Endothelial cell of umbilical vein (primary cell): Measurements from ENCODE around the gene DAB2.

ENCODE experiments used
- POLR2A ChIP-seq: IDR thresholded peaks from 2 replicates; pipeline ENCODE4 v1.6.1; 2012; ENCODE audit warnings: low read depth, mild to moderate bottlenecking, control low read depth, low read length
- TF ChIP-seq, protein P1 (sequence below), 2 donors: IDR thresholded peaks; 1 replicate in 1 of 2; 2 replicates in 1 of 2; pipeline ENCODE4 v1.5.1; 2011; ENCODE audit warnings: low read length in 2 of 2, mild to moderate bottlenecking in 2 of 2, moderate library complexity in 2 of 2, control low read depth in 1 of 2, inconsistent platforms in 1 of 2, low read depth in 1 of 2; ENCODE audit not compliant: insufficient read depth in 1 of 2; ENCODE audit errors: extremely low read depth in 1 of 2

DNA sequence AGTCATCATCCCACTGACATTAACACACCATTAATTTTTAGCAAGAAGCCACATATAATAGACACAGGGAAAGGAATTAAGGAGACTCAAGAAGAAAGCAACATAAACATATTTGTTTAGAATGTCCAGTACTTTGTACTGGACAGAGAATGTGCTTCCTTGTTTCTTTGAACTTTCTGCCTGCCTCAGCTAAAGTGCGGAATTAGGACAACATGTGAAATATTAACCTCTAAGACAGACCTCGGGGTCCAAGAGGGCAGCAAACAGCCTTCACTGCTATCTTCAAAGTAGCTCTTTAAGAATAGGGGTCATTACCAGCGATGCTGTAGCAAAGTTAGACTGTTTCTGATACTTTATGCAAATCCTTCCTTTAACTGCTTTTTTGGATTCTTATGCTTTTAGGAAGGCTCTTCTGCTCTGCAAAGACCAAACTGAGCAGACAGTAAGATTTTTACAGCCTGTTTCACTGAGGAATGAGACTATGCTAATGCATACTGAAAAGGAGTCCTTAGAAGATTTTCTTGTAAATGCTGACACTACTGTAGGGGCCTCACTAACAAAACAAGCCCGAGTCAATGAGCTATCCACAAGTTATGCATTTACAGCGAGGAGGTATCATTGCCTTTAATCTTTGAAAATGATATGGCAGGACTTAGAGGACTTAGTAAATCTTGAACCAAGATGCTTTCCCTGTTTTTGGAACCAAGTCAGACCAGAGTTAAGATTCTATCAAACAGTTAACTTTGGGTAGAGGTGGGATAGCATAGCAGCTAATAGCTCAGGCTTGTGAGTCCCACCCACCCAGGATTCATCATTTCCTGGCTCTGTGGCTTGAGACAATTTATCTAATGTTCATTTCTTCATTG, 23.8 kb downstream of the DAB2 start:
- TF ChIP-seq, protein P1, sequence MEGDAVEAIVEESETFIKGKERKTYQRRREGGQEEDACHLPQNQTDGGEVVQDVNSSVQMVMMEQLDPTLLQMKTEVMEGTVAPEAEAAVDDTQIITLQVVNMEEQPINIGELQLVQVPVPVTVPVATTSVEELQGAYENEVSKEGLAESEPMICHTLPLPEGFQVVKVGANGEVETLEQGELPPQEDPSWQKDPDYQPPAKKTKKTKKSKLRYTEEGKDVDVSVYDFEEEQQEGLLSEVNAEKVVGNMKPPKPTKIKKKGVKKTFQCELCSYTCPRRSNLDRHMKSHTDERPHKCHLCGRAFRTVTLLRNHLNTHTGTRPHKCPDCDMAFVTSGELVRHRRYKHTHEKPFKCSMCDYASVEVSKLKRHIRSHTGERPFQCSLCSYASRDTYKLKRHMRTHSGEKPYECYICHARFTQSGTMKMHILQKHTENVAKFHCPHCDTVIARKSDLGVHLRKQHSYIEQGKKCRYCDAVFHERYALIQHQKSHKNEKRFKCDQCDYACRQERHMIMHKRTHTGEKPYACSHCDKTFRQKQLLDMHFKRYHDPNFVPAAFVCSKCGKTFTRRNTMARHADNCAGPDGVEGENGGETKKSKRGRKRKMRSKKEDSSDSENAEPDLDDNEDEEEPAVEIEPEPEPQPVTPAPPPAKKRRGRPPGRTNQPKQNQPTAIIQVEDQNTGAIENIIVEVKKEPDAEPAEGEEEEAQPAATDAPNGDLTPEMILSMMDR (IDR thresholded peaks at IDR 0.05; ENCODE audit: extremely low read depth in 1 of 2, insufficient read depth in 1 of 2, low read depth in 1 of 2, low read length in 2 of 2), result no peak
- TF ChIP-seq POLR2A, result no peak
